Pancreas (tissue), 10 donors: ENCODE data around the gene GATA1. TPM values are rescaled to one million over a fixed set of nuclear protein-coding genes. Genes with fewer than 3 reads are reported as not detected.
A peak's percentile ranks its signal among the peaks of the same experiment; 100 is the strongest.

Experiments
- ATAC-seq, 4 donors: fragments of 200-7000 bp; cut with Tn5 transposase; one replicate each; pipeline versions ENCODE4 v1.8.0 to v1.9.1; 2020; ENCODE audit warnings: mild to moderate bottlenecking in 4 of 4, moderate library complexity in 4 of 4
- DNase-seq, 6 donors: peaks; one replicate each; pipeline ENCODE4 v3.0.0-alpha.2; 2020
- FAIRE-seq: peaks from 2 replicates; lab custom pipeline; 2012; peaks lifted over from hg19 to GRCh38; lab: Jason Lieb, UNC
- H3K27ac ChIP-seq, 4 donors: fragments of 200-600 bp; sonication (generic); 1 replicate in 3 of 4; 2 replicates in 1 of 4; pipeline versions ENCODE4 v1.5.0 to v1.8.0; 2020
- H3K27me3 ChIP-seq, 4 donors: fragments of 200-600 bp; one replicate each; pipeline ENCODE4 v1.8.0; 2021
- H3K36me3 ChIP-seq, 3 donors: fragments of 200-600 bp; sonication (generic) in 1 of 3; one replicate each; pipeline versions ENCODE4 v1.5.0 to v1.8.0; 2020 to 2021
- H3K4me1 ChIP-seq, 3 donors: fragments of 200-600 bp; one replicate each; pipeline ENCODE4 v1.8.0; 2021
- H3K4me3 ChIP-seq, 4 donors: fragments of 200-600 bp; sonication (generic) in 2 of 4; one replicate each; pipeline versions ENCODE4 v1.5.0 to v1.8.0; 2020 to 2021
- H3K9me3 ChIP-seq, 4 donors: fragments of 200-600 bp; one replicate each; pipeline ENCODE4 v1.8.0; 2021
- CTCF ChIP-seq, 4 donors: fragments of 200-600 bp; sonication (generic) in 3 of 4; IDR thresholded peaks; one replicate each; pipeline versions ENCODE4 v1.5.0 to v1.8.0; 2021; ENCODE audit warnings: antibody characterized with exemption in 4 of 4
- WGBS, 2 donors: extraction: QIAGEN DNeasy Blood & Tissue Kit; methylation state at CpG; one replicate each; pipeline ENCODE4 v1.1.7; 2013; 5-methylcytosine and 5-hydroxymethylcytosine counted together
- intact Hi-C, 3 donors: fragments of 100-400 bp; cut with DNase I; formaldehyde crosslinking; loops; one replicate each; pipeline versions ENCODE4 v1.11.1 to v1.14.2; 2022
- polyA plus RNA-seq, 2 donors: library from polyadenylated mRNA; stranded (reverse); fragments of 200-250 nt; gene quantifications; one replicate each; pipeline ENCODE4 v1.2.3, GENCODE V29; 2013
- total RNA-seq, 6 donors: library from RNA; stranded (reverse); fragmentation: NEBNext Ultra II Directional in 4 of 6; extraction: Animal tissue kit (Norgen Biotek cat#: 25700) in 4 of 6; gene quantifications; one replicate each; pipeline versions ENCODE4 v1.2.1 to v1.2.4, GENCODE V29; 2021 to 2023
- donor health status: healthy with polysubstance abuse.
- donor health status: DM: no; HTN: no; CAD: no; lungs with moderate emphysema.
- donor health status: DM: no; HTN: no; CAD: no.
- donor health status: control.
- donor health status: control.
- donor health status: Bipolar disorder and iron deficiency.
- donor health status: DM: yes; HTN: yes; CAD: no.
- donor health status: DM: no; HTN: no; CAD: no.
- donor health status: DM: no; HTN: no; CAD: no.
- donor health status: DM: yes; HTN: yes; CAD: no.

GATA1 gene
- total and polyA plus RNA-seq, 8 donors = 0.12 to 0.19 TPM; not detected in 6

GRCh38 chrX:48787505-48788443 lies 1.4 kb downstream of the GATA1 start:
- no peak for TF ChIP-seq CTCF (IDR thresholded peaks at IDR 0.05)
- ATAC-seq (no peak), DNase-seq (no peak), FAIRE-seq (no peak)
- no peaks in the 10 kb centered on the region for H3K4me1 ChIP-seq
- no peaks in the 10 kb centered on the region for H3K36me3 ChIP-seq
- 35 to 41% methylated on average over 17 of the region's 17 CpGs for WGBS, 2 donors
- no peak overlapping the region for H3K4me3 ChIP-seq
- peaks cover 0 to 7% (median 0%) of the 10 kb centered on the region in 4 donors for H3K27me3 ChIP-seq
- no peaks in the 10 kb centered on the region for H3K9me3 ChIP-seq
- no peak overlapping the region for H3K27ac ChIP-seq
- intact Hi-C loops = no loop called here

- TF ChIP-seq CTCF (IDR thresholded peaks at IDR 0.05) = no peak
- Histone ChIP-seq H3K4me1 (no peaks in the 10 kb centered on the region), H3K4me3 (no peak overlapping the region), H3K27ac (no peak overlapping the region), H3K36me3 (no peaks in the 10 kb centered on the region), H3K27me3 (peaks cover 0 to 7% (median 0%) of the 10 kb centered on the region in 4 donors), H3K9me3 (no peaks in the 10 kb centered on the region)
- intact Hi-C loops = no loop called here
- no peak for ATAC-seq
- peak in 1 of 6 donors; percentile 21 for DNase-seq
- no peak for FAIRE-seq
- WGBS, 2 donors = 44 to 66% methylated on average over 7 of the region's 7 CpGs
These were observed 3.2 kb downstream of the GATA1 start for GRCh38 chrX:48789366-48790220.

GRCh38 chrX:48790477-48790876 lies 4.1 kb downstream of the GATA1 start:
- Histone ChIP-seq H3K36me3 (no peaks in the 10 kb centered on the region), H3K9me3 (no peaks in the 10 kb centered on the region), H3K4me3 (no peak overlapping the region), H3K4me1 (no peaks in the 10 kb centered on the region), H3K27me3 (peaks cover 0 to 7% (median 0%) of the 10 kb centered on the region in 4 donors), H3K27ac (no peak overlapping the region)
- WGBS, 2 donors = 43 to 46% methylated on average over 5 of the region's 5 CpGs
- no peak for DNase-seq
- FAIRE-seq = no peak
- no peak for TF ChIP-seq CTCF (IDR thresholded peaks at IDR 0.05)
- no peak for ATAC-seq
- intact Hi-C loops = no loop called here

GRCh38 chrX:48791063-48791820 lies 4.9 kb downstream of the GATA1 start:
- Histone ChIP-seq H3K9me3 (no peaks in the 10 kb centered on the region), H3K36me3 (no peaks in the 10 kb centered on the region), H3K4me1 (no peaks in the 10 kb centered on the region), H3K27ac (no peak overlapping the region), H3K27me3 (peaks cover 0 to 7% (median 0%) of the 10 kb centered on the region in 4 donors), H3K4me3 (no peak overlapping the region)
- ATAC-seq (no peak), FAIRE-seq (no peak), DNase-seq (peak in 1 of 6 donors; percentile 38)
- WGBS, 2 donors = 77 to 80% methylated on average over 10 to 11 of the region's 11 CpGs
- no peak for TF ChIP-seq CTCF (IDR thresholded peaks at IDR 0.05)
- intact Hi-C loops = no loop called here
